H1 (cell line): ENCODE measurements around the gene CRAT. TPM values are rescaled to one million over a fixed set of nuclear protein-coding genes. Genes with fewer than 3 reads are reported as not detected.
A peak's percentile ranks its signal among the peaks of the same experiment; 100 is the strongest.

ENCODE experiments used
- CTCF ChIA-PET: fragments of 300-600 bp; sonication (Branson Sonifier 250); formaldehyde crosslinking; loops from one replicate; lab custom pipeline; 2021; ENCODE audit not compliant: partially characterized antibody; lab: Charles Lee
- POLR2A ChIA-PET: fragments of 300-600 bp; sonication (Branson Sonifier 250); formaldehyde crosslinking; loops from one replicate; lab custom pipeline; 2021; ENCODE audit warnings: inconsistent platforms; ENCODE audit not compliant: partially characterized antibody; lab: Charles Lee
- DNase-seq, 2 experiments: peaks; one replicate each; pipeline versions ENCODE4 v3.0.0 to v3.0.0-alpha.2; 2010 to 2022; ENCODE audit warnings: low spot score in 2 of 2, low read depth in 1 of 2, mixed read lengths in 1 of 2
- FAIRE-seq: peaks from 2 replicates; lab custom pipeline; 2011; peaks lifted over from hg19 to GRCh38; lab: Jason Lieb, UNC
- H2AFZ ChIP-seq: 2 replicates; pipeline ENCODE4 v1.8.1; 2012; ENCODE audit warnings: low read length, inconsistent platforms
- H2AK5ac ChIP-seq: 2 replicates; pipeline ENCODE4 v1.6.1; 2013; ENCODE audit warnings: low read depth, low read length
- H2BK120ac ChIP-seq: replicated peaks from 2 replicates; pipeline ENCODE3; 2013; ENCODE audit warnings: low read depth, low read length, inconsistent platforms
- H2BK12ac ChIP-seq: 2 replicates; pipeline ENCODE4 v1.6.1; 2013; ENCODE audit warnings: low read depth, low read length
- H2BK15ac ChIP-seq: 2 replicates; pipeline ENCODE4 v1.6.1; 2013; ENCODE audit warnings: low read length
- H2BK20ac ChIP-seq: 2 replicates; pipeline ENCODE4 v1.6.1; 2013; ENCODE audit warnings: low read length
- H2BK5ac ChIP-seq: 2 replicates; pipeline ENCODE4 v1.6.1; 2013; ENCODE audit warnings: low read depth, low read length
- H3K14ac ChIP-seq: 2 replicates; pipeline ENCODE4 v1.6.1; 2013; ENCODE audit warnings: inconsistent platforms; ENCODE audit not compliant: insufficient read length
- H3K18ac ChIP-seq: 2 replicates; pipeline ENCODE4 v1.6.1; 2013; ENCODE audit warnings: low read length; ENCODE audit errors: extremely low read depth
- H3K23ac ChIP-seq: 2 replicates; pipeline ENCODE4 v1.6.1; 2013; ENCODE audit warnings: inconsistent platforms; ENCODE audit not compliant: insufficient read length
- H3K23me2 ChIP-seq: 2 replicates; pipeline ENCODE4 v1.6.1; 2013; ENCODE audit warnings: low read depth, low read length
- H3K27ac ChIP-seq: 2 replicates; pipeline ENCODE4 v1.6.1; 2011; ENCODE audit warnings: low read depth, low read length, inconsistent platforms
- H3K27me3 ChIP-seq, 4 experiments: replicated peaks in 1 of 4; 1 replicate in 1 of 4; 2 replicates in 3 of 4; pipeline versions ENCODE4 v1.6.1 to v1.8.1; 2011 to 2013; ENCODE audit warnings: low read length in 3 of 4, mild to moderate bottlenecking in 3 of 4, inconsistent platforms in 2 of 4, mixed read lengths in 2 of 4, moderate library complexity in 1 of 4; ENCODE audit not compliant: control insufficient read depth in 3 of 4, insufficient read depth in 3 of 4; ENCODE audit errors: extremely low read depth in 1 of 4
- H3K36me3 ChIP-seq, 4 experiments: 2 replicates each; pipeline versions ENCODE4 v1.6.1 to v1.8.1; 2011 to 2013; ENCODE audit warnings: mild to moderate bottlenecking in 4 of 4, low read length in 3 of 4, moderate library complexity in 2 of 4, control low read depth in 1 of 4, inconsistent platforms in 1 of 4; ENCODE audit not compliant: insufficient read depth in 4 of 4, control insufficient read depth in 2 of 4
- H3K4ac ChIP-seq: replicated peaks from 2 replicates; pipeline ENCODE3; 2013; ENCODE audit warnings: low read length, low read depth, mixed read lengths, inconsistent platforms; ENCODE audit not compliant: insufficient read length
- H3K4me1 ChIP-seq, 4 experiments: replicated peaks in 1 of 4; 1 replicate in 1 of 4; 2 replicates in 3 of 4; pipeline versions ENCODE4 v1.6.1 to v1.8.1; 2011 to 2013; ENCODE audit warnings: low read length in 3 of 4, inconsistent platforms in 2 of 4, mixed read lengths in 1 of 4; ENCODE audit not compliant: insufficient read depth in 4 of 4, control insufficient read depth in 3 of 4
- H3K4me2 ChIP-seq, 2 experiments: 2 replicates each; pipeline versions ENCODE4 v1.6.1 to v1.8.1; 2011 to 2013; ENCODE audit warnings: low read depth in 2 of 2, low read length in 2 of 2, control low read depth in 1 of 2, inconsistent platforms in 1 of 2, mild to moderate bottlenecking in 1 of 2; ENCODE audit not compliant: insufficient read depth in 1 of 2
- H3K4me3 ChIP-seq, 4 experiments: fragments of 200-600, 300-600 bp in 1 of 4; sonication (generic), shearing (Covaris generic), sonication (Bioruptor Twin) in 1 of 4; 2 replicates each; pipeline versions ENCODE4 v1.5.1 to v1.8.1; 2011 to 2016; ENCODE audit warnings: low read length in 4 of 4, low read depth in 3 of 4, control low read depth in 2 of 4, inconsistent platforms in 2 of 4, mild to moderate bottlenecking in 2 of 4, mixed read lengths in 1 of 4, moderate library complexity in 1 of 4; ENCODE audit not compliant: insufficient read depth in 2 of 4; ENCODE audit errors: extremely low read depth in 1 of 4
- H3K56ac ChIP-seq: replicated peaks from 2 replicates; pipeline ENCODE3; 2013; ENCODE audit warnings: low read depth, mild to moderate bottlenecking, mixed read lengths, low read length, inconsistent platforms; ENCODE audit not compliant: insufficient read length
- H3K79me1 ChIP-seq: 2 replicates; pipeline ENCODE4 v1.6.1; 2013; ENCODE audit warnings: low read depth, low read length, control low read depth
- H3K79me2 ChIP-seq, 2 experiments: 2 replicates each; pipeline versions ENCODE4 v1.6.1 to v1.8.1; 2012 to 2013; ENCODE audit warnings: low read length in 2 of 2, mild to moderate bottlenecking in 2 of 2, inconsistent platforms in 1 of 2; ENCODE audit not compliant: insufficient read depth in 2 of 2, control insufficient read depth in 1 of 2
- H3K9ac ChIP-seq, 4 experiments: replicated peaks in 1 of 4; 1 replicate in 1 of 4; 2 replicates in 3 of 4; pipeline versions ENCODE4 v1.6.1 to v1.8.1; 2011 to 2013; ENCODE audit warnings: low read depth in 3 of 4, low read length in 3 of 4, control low read depth in 2 of 4, mild to moderate bottlenecking in 2 of 4, moderate library complexity in 2 of 4, inconsistent platforms in 1 of 4; ENCODE audit errors: extremely low read depth in 1 of 4
- H3K9me3 ChIP-seq, 2 experiments: 2 replicates each; pipeline versions ENCODE4 v1.6.1 to v1.8.1; 2012 to 2013; ENCODE audit warnings: mild to moderate bottlenecking in 2 of 2, moderate library complexity in 2 of 2, control low read depth in 1 of 2, inconsistent platforms in 1 of 2, low read depth in 1 of 2, low read length in 1 of 2, mixed read lengths in 1 of 2; ENCODE audit not compliant: insufficient read depth in 2 of 2
- H4K20me1 ChIP-seq, 2 experiments: replicated peaks in 1 of 2; 2 replicates each; pipeline versions ENCODE3 to v1.8.1; 2011 to 2013; ENCODE audit warnings: inconsistent platforms in 2 of 2, low read length in 2 of 2, mild to moderate bottlenecking in 1 of 2; ENCODE audit not compliant: insufficient read depth in 2 of 2, control insufficient read depth in 1 of 2
- H4K5ac ChIP-seq: 2 replicates; pipeline ENCODE4 v1.6.1; 2013; ENCODE audit warnings: low read length, low read depth, mixed read lengths, inconsistent platforms; ENCODE audit not compliant: insufficient read length
- H4K8ac ChIP-seq: 2 replicates; pipeline ENCODE4 v1.8.0; 2013; ENCODE audit warnings: mild to moderate bottlenecking, moderate library complexity, low read length, inconsistent platforms; ENCODE audit not compliant: insufficient read depth; ENCODE audit errors: extremely low read depth
- H4K91ac ChIP-seq: replicated peaks from 2 replicates; pipeline ENCODE3; 2013; ENCODE audit warnings: low read length, mixed read lengths, inconsistent platforms; ENCODE audit not compliant: insufficient read length
- BACH1 ChIP-seq: IDR thresholded peaks from 2 replicates; pipeline ENCODE4 v1.6.1; 2012; ENCODE audit warnings: low read length, improper control_type of control experiment
- JUN ChIP-seq: IDR thresholded peaks from 2 replicates; pipeline ENCODE4 v1.6.1; 2011; ENCODE audit warnings: low read depth, mild to moderate bottlenecking, improper control_type of control experiment, low read length
- KDM4A ChIP-seq: IDR thresholded peaks from one replicate; pipeline ENCODE4 v1.7.1; 2012; ENCODE audit warnings: low read depth, mild to moderate bottlenecking, moderate library complexity, low read length, inconsistent platforms; ENCODE audit not compliant: severe bottlenecking
- WGBS, 2 experiments: shearing (Covaris generic) in 1 of 2; methylation state at CpG; one replicate each; pipeline versions ENCODE4 v1.1.6 to v1.1.7; 2013 to 2015; ENCODE audit warnings: low lambda C conversion rate in 2 of 2, mixed read lengths in 2 of 2, inconsistent platforms in 1 of 2, low coverage in 1 of 2, missing lambda C conversion rate in 1 of 2; ENCODE audit not compliant: insufficient replicate concordance in 2 of 2, insufficient coverage in 1 of 2, insufficient read length in 1 of 2; ENCODE audit errors: extremely low coverage in 1 of 2, missing lambda C conversion rate in 1 of 2; 5-methylcytosine and 5-hydroxymethylcytosine counted together
- polyA plus RNA-seq, 7 experiments: library from polyadenylated mRNA; depleted of rRNA in 3 of 7; stranded (reverse) in 5 of 7; unstranded in 2 of 7; fragments of >200 nt in 5 of 7; fragments of 200-250 nt in 2 of 7; gene quantifications; 1 replicate in 5 of 7; 2 replicates in 1 of 7; 4 replicates in 1 of 7; pipeline versions ENCODE4 v1.2.1 to v1.2.3, GENCODE V29; 2011 to 2013; ENCODE audit warnings: missing spikeins in 2 of 7, mixed read lengths in 2 of 7
- total RNA-seq: library from RNA; stranded (reverse); fragmentation: NEBNext Ultra II Directional; extraction: Animal tissue kit (Norgen Biotek cat#: 25700); gene quantifications from 2 replicates; pipeline ENCODE4 v1.2.1, GENCODE V29; 2021

Gene CRAT
- total and polyA plus RNA-seq, 2 of the 8 experiments (the other 6 are each of a cell fraction or from before 2014, with no cell fraction given), result 8.2 to 17.3 TPM

DNA sequence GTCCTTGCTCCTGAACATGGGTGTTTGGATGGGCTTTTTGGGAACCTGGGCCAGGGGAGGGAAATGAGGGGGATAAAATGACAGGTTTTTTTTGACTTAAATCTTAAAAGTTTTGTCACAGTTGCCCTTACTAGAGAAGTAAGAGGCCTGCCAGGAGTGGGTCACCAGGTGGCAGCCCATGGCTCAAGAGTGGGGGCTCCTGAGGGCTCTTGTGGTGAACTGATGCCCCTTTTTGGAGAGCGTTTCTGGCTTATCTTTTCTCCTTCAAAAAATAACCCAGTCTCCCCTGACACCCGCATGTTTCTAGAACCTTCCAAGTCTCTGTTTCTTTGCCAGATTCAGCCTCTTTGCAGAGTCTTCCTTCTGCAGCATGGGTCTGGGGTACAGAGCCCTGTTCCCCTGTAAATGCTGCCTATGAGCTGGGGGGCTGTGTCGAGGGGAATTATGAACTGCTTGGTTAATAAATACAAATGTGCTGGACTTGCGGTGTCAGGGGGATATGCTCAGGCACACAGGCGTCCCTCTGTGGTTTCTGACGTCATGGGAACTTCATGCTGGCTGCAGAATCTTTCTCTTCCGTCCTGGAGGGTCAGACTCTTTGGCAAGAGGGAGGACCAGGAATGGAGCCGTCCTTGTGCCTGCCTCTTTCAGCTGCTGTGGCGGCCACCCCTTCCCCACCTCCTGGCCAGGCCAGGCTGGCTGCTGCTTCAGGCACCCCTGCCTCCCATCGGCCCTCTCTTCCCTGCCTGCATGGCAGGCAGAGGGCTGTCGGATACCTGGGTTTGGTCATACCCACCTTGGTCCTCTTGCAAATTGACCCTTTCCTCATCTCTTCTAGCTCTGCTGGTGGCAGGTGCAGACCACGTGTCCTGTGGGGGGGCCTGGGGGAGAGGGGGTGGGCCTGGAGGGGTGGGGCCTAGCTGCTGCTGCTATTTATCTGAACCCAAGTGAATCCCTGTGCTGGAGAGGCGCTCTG is 30.8 kb upstream of the CRAT start:
- Histone ChIP-seq H3K18ac (peak overlapping the region; percentile 97), H4K91ac (peak overlapping the region; percentile 95), H3K14ac (no peak overlapping the region)
- CTCF ChIA-PET, result interaction anchor here (0.5 to 36.8 kb wide), 24 partner anchors 11 to 495 kb away, joined by 3 to 831 read pairs (median 5); partner anchors contain the start of genes C9orf50, IER5L and NTMT1
- POLR2A ChIA-PET, result interaction anchor here (0.6 to 4.7 kb wide), 22 partner anchors 9 to 486 kb away, joined by 3 to 37 read pairs (median 4); partner anchors contain the start of genes CRAT, IER5L, NTMT1 and PTPA
- no peak for TF ChIP-seq JUN
- peak; percentile 7 for TF ChIP-seq KDM4A
- TF ChIP-seq BACH1, result no peak
- TF ChIP-seq, all 59 proteins: peak for 1
- H3K4me2 ChIP-seq, result peak overlapping the region; percentile 60 to 90
- H3K56ac ChIP-seq, result peak overlapping the region; percentile 66
- H3K9ac ChIP-seq, result peak overlapping the region in 2 of 4 experiments; percentile 25 to 33; a peak in 2 of 7 replicates
- peak overlapping the region; percentile 37; the same call in 1 of the 2 replicates for H2BK15ac ChIP-seq
- H3K23me2 ChIP-seq, result peaks cover 11% of the 10 kb centered on the region; the same call in 1 of the 2 replicates
- H3K27ac ChIP-seq, result peak overlapping the region; percentile 88; the same call in 1 of the 2 replicates
- WGBS, 2 experiments, result 65% methylated on average over 13 of the region's 13 CpGs; no CpG with 5 or more reads in 1 of the 2 experiments
- peaks cover 10% of the 10 kb centered on the region; the same call in 1 of the 2 replicates for H3K79me1 ChIP-seq
- peaks cover 2 to 27% (median 10%) of the 10 kb centered on the region in 4 experiments for H3K36me3 ChIP-seq
- H3K4me1 ChIP-seq, result peaks cover 36 to 57% (median 46%) of the 10 kb centered on the region in 4 experiments
- H4K8ac ChIP-seq, result peak overlapping the region; percentile 85
- no peak overlapping the region for H2BK20ac ChIP-seq
- no peak overlapping the region for H2AFZ ChIP-seq
- peak overlapping the region; percentile 81 for H3K4ac ChIP-seq
- H2BK120ac ChIP-seq, result peak overlapping the region; percentile 57
- H4K5ac ChIP-seq, result peak overlapping the region; percentile 90
- H2BK12ac ChIP-seq, result peak overlapping the region; percentile 96; the same call in 1 of the 2 replicates
- no peaks in the 10 kb centered on the region for H3K9me3 ChIP-seq
- no peak overlapping the region for H2AK5ac ChIP-seq
- no peak overlapping the region for H3K23ac ChIP-seq
- peak overlapping the region; percentile 99 for H2BK5ac ChIP-seq
- FAIRE-seq, result no peak
- H3K79me2 ChIP-seq, result peaks cover 2 to 11% of the 10 kb centered on the region in 2 experiments; a peak in 2 of 4 replicates
- peaks cover 0 to 4% of the 10 kb centered on the region in 2 experiments for H4K20me1 ChIP-seq
- H3K27me3 ChIP-seq, result no peaks in the 10 kb centered on the region
- no peak for DNase-seq
- H3K4me3 ChIP-seq, result peak overlapping the region; percentile 11 to 55 (median 32); a peak in 5 of 8 replicates
